MV-4-11 (cell line): ENCODE measurements around the gene JUP.
A peak's percentile ranks its signal among the peaks of the same experiment; 100 is the strongest.
"Not testable (repeated sequence)": the region's sequence is repeated elsewhere in the genome, so short reads cannot be mapped to it uniquely, and the experiment has no call there.

ENCODE experiments used
- DNase-seq: peaks from one replicate; lab custom pipeline; 2025; lab: John Stamatoyannopoulos, UW

The JUP gene

DNA sequence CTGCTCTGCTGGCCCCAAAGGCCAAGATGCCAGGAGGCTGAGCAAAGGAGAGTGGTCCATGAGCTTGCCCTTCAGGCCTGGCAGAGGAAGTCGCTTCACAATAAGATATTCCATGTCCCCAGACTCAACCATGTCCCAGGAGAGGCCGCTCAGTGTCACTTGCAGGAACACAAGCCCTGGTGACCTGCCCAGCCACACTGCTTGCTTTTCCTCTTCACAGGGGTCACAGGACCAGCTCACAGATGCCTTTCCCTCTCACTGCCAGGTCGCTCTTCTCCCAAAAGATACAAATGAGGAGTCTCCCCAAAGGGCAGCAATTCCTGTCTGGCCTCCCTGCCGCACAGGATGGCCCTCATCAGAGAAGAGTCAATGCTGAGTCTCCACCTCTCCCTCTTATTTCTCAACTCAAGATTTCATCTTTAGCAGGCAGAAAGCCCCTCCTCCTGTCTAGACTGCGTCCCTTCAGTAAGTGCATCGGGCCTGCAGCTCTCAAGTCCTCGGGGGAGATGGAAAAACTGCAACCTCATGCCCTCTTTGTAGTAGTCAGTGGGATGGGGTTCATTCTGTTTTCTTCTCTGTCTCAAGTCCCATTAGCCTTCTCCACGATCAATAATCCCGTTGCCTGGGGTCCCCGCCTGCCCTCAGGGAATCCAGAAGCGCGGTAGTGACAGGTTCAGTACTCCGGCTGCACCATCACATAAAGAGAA is 5.0 kb downstream of the JUP start:
- DNase-seq, result no peak

- DNase-seq, result no peak
Observed at GRCh38 chr17:41779954-41780353, 6.6 kb downstream of the JUP start.

DNA sequence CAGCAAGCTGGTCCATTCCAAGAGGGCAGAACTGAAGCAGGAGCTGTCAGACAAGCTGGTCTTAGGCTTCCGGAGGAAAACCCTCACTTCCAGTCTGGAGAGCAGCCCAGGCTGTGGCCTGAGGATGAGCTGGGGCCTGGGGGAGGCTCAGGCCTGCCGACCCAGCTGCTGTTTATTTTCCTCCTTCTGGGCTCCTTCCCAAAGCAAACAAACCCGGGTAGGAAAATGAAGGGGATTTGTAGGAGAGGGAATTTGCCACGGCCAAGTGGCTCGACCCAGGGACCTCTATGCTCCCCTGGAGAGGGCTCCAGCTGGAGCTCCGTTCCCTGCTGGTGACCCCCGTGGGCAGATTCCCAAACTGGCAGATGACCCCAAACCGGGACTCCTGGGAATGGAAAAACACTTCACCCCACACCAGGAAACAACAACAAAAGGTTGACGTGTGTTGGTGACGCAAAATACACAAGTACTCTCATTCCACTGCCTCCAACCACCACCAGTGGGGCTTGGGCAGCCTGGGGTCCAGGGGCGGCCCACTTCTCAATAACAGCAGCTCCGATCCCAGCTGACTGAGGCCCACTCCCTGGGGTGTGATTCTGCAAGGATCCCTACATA is 8.8 kb downstream of the JUP start:
- DNase-seq, result no peak

DNA sequence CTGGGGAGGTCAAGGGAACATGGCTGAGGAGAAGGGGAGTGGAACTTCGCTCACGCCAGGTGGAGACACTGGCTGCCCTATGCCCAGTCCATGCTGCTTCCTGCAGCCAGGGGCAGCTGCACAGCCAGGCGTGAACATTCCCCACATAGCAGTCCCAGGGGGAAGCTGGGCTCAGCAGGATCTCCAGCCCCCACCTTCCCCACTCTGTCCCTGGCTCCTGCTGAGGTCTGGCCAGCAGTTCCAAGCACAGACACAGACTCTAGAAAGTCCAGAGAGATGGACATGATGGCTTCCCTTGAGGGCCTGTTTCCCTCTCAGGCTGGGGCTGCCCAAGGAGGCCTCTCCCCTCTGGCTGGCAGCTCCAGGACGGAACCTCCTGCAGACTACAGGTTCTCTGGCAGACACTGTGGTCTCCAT is 9.3 kb downstream of the JUP start:
- DNase-seq, result no peak

DNA sequence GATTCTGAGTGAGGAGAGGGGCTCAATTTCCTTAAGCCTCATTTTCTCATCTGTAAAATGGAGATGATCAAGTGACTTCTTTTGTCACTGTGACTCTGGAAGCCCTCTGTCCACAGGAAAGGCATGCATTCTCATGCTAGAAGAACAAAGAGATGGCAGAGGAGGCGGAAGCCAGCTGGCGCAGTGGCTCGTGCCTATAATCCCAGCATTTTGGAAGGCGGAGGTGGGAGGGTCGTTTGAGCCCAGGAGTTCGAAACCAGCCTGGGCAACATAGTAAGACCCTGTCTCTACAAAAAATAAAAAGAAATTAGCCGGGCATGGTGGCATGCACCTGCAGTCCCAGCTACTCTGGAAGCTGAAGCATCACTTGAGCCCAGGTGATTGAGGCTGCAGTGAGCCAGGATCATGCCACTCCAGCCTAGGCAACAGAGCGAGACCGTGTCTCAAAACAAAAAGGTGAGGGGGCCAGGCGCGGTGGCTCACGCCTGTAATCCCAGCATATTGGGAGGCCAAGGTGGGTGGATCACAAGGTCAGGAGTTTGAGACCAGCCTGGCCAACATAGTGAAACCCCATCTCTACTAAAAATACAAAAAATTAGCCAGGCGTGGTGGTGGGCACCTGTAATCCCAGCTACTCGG is 10.1 kb downstream of the JUP start:
- DNase-seq, result not testable (repeated sequence)

- DNase-seq, result no peak
Observed at GRCh38 chr17:41775394-41776226, 10.9 kb downstream of the JUP start.

GRCh38 chr17:41773731-41774193 is 12.7 kb downstream of the JUP start:
- peak; percentile 9 for DNase-seq

- DNase-seq, result peak; percentile 60
Observed at GRCh38 chr17:41773190-41773588, 13.3 kb downstream of the JUP start.

DNA sequence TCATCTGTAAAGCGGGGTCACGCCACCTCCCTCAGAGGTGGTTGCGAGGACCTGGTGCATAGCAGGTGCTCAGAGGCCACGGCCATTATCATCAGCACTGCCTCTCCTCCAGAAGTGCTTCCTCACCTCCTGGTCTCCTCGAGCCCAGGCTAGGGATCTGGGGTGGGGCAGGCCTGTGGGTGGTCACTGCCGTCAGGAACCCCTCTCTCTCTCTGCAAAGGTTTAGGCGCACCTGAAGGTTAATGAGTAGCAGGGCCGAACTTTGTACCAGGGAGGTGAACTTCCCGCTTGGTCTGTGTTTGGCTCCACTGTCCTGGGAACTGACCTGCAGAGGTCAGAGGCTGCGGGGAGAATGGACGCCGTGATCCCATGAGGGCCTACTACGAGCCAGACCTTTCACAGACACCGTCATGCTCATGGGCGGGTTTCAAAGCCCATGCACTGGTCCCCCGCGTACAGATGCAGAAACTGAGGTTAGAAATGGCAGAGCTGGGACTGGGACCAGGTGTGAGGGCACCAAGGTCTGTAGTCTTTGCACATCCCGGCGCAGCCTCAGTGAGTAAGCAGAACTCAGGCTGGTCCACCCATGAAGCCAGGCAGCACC is 13.8 kb downstream of the JUP start:
- no peak for DNase-seq

- DNase-seq, result no peak
Observed at GRCh38 chr17:41772218-41772585, 14.3 kb downstream of the JUP start.

GRCh38 chr17:41771389-41772206 is 14.9 kb downstream of the JUP start:
- no peak for DNase-seq

- no peak for DNase-seq
Observed at GRCh38 chr17:41769985-41770384, 16.5 kb downstream of the JUP start.

- DNase-seq, result no peak
Observed at GRCh38 chr17:41769346-41769862, 17.1 kb downstream of the JUP start.

DNA sequence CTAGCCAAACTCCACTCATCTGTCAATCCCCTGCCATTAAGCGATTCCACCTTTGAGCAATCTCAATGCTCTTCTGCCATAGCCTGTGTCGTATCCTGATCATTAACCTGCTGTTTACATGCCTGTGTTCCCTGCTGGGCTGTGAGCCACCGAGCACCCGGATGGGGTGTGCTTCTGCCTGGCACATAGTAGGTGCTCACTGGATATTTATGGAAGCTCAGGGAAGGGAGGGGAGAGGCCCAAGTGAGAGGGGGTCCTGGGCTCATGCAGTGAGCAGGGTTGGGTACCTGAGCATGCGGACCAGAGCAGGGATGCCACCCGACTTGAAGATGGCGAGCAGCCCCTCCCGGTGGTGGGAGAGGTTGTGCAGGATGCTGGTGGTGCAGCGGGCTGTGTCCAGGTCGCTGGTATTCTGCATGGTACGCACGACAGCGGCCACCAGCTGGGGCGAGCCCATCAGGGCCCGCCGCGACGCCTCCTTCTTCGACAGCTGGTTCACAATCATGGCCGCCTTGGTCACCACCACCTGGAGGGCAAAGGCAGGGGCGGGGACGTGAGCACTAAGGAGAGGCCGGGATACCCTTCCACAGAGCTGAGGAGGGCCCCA is 17.7 kb downstream of the JUP start:
- no peak for DNase-seq

- DNase-seq, result no peak
Observed at GRCh38 chr17:41767324-41768042, 19.0 kb downstream of the JUP start.

GRCh38 chr17:41766135-41766534 is 20.4 kb downstream of the JUP start:
- no peak for DNase-seq

GRCh38 chr17:41763327-41763726 is 23.2 kb downstream of the JUP start:
- no peak for DNase-seq

- DNase-seq, result no peak
Observed at GRCh38 chr17:41762841-41763240, 23.7 kb downstream of the JUP start.

GRCh38 chr17:41762391-41762790 is 24.1 kb downstream of the JUP start:
- DNase-seq, result no peak

DNA sequence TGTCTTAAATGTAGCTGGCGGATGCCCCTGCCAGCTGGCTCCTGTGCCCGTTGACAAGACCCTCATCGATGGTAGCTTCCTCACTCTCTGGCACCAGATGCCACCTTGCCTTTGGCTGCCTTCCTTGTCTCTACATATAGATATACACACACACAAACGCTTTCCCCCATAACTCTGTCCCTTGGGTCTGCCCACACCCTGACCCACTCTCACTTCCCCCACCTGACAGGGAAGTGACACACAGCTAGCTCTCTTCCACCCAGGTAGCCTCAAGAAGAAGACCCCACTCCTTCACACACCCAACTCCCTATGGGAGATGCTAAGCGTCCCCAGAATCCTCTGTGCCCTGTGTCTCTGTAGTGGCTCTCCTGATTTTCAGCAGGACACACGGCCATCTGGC is 25.6 kb downstream of the JUP start:
- DNase-seq, result no peak
